ENCODE measurements around the gene CACNA1I.

Gene CACNA1I

DNA sequence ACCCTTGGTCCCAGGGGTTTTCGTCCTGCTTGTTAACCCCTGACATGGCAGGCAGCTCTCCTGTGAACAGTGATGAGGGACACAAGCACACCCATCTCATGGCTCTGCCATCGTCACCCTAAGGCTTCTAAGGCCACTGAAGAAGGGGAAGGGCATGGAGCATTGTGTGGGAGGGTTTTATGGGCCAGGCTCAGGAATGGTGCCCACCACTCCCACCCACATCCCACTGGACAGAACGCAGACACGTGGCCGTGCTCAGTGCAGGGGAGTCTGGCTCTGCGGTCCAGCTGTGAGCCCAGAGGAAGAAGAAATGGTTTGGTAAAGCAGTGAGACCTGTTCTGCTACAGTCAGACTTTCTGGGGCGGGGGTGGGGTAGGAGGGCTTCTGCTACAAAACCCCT, 130.0 kb downstream of the CACNA1I start:
- Histone ChIP-seq H3K27ac (ENCODE audit: low read depth, low read length) (no peak overlapping the region), H3K4me1 (ENCODE audit: control insufficient read depth, insufficient read depth, low read length, unreplicated experiment) (no peaks in the 10 kb centered on the region), H2AFZ (ENCODE audit: low read length, unreplicated experiment) (no peak overlapping the region), H3K79me2 (ENCODE audit: control insufficient read depth, insufficient read depth, low read length, unreplicated experiment) (no peaks in the 10 kb centered on the region), H3K27me3 (ENCODE audit: insufficient read depth, low read length) (peaks cover 37% of the 10 kb centered on the region), H3K36me3 (ENCODE audit: insufficient read depth, low read length) (no peaks in the 10 kb centered on the region), H3K4me3 (ENCODE audit: low read depth, low read length) (no peak overlapping the region)

DNA sequence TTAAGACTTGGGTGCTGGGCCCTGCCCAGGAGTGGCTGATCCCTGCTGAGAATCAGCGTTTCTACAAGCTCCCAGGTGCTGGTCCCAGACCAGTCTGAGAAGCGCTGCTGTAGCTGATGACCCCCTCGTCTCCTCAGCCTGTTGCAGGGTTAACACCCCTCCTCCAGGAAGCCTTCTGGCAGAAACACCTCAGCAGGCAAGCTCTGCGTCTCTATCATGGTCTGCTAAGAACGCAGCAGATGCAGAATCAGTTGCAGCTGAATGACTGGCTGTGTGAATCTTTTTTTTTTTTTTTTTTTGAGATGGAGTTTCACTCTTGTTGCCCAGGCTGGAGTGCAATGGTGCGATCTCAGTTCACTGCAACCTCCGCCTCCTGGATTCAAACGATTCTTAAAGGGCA, 132.5 kb downstream of the CACNA1I start:
- H3K27ac ChIP-seq (ENCODE audit: low read depth, low read length) = no peak overlapping the region
- H2AFZ ChIP-seq (ENCODE audit: low read length, unreplicated experiment) = no peak overlapping the region
- no peak overlapping the region for H3K4me3 ChIP-seq (ENCODE audit: low read depth, low read length)
- no peaks in the 10 kb centered on the region for H3K79me2 ChIP-seq (ENCODE audit: control insufficient read depth, insufficient read depth, low read length, unreplicated experiment)
- H3K36me3 ChIP-seq (ENCODE audit: insufficient read depth, low read length) = no peaks in the 10 kb centered on the region
- peaks cover 33% of the 10 kb centered on the region for H3K27me3 ChIP-seq (ENCODE audit: insufficient read depth, low read length)
- H3K4me1 ChIP-seq (ENCODE audit: control insufficient read depth, insufficient read depth, low read length, unreplicated experiment) = no peaks in the 10 kb centered on the region

- Histone ChIP-seq H3K27ac (ENCODE audit: low read depth, low read length) (no peak overlapping the region), H3K4me1 (ENCODE audit: control insufficient read depth, insufficient read depth, low read length, unreplicated experiment) (no peaks in the 10 kb centered on the region)
Observed at GRCh38 chr22:39703928-39704639, 133.5 kb downstream of the CACNA1I start.

GRCh38 chr22:39705386-39705785, 134.8 kb downstream of the CACNA1I start:
- H3K27ac ChIP-seq (ENCODE audit: low read depth, low read length) = no peak overlapping the region
- no peak overlapping the region for H3K4me3 ChIP-seq (ENCODE audit: low read depth, low read length)
- peaks cover 47% of the 10 kb centered on the region for H3K27me3 ChIP-seq (ENCODE audit: insufficient read depth, low read length)
- no peaks in the 10 kb centered on the region for H3K79me2 ChIP-seq (ENCODE audit: control insufficient read depth, insufficient read depth, low read length, unreplicated experiment)
- no peaks in the 10 kb centered on the region for H3K4me1 ChIP-seq (ENCODE audit: control insufficient read depth, insufficient read depth, low read length, unreplicated experiment)
- H2AFZ ChIP-seq (ENCODE audit: low read length, unreplicated experiment) = no peak overlapping the region
- H3K36me3 ChIP-seq (ENCODE audit: insufficient read depth, low read length) = no peaks in the 10 kb centered on the region

More at GRCh38 chr22:39703928-39704639, 133.5 kb downstream of the CACNA1I start:
- Histone ChIP-seq H3K4me3 (ENCODE audit: low read depth, low read length) (no peak overlapping the region), H3K79me2 (ENCODE audit: control insufficient read depth, insufficient read depth, low read length, unreplicated experiment) (no peaks in the 10 kb centered on the region), H2AFZ (ENCODE audit: low read length, unreplicated experiment) (no peak overlapping the region), H3K27me3 (ENCODE audit: insufficient read depth, low read length) (peaks cover 39% of the 10 kb centered on the region), H3K36me3 (ENCODE audit: insufficient read depth, low read length) (no peaks in the 10 kb centered on the region)

DNA sequence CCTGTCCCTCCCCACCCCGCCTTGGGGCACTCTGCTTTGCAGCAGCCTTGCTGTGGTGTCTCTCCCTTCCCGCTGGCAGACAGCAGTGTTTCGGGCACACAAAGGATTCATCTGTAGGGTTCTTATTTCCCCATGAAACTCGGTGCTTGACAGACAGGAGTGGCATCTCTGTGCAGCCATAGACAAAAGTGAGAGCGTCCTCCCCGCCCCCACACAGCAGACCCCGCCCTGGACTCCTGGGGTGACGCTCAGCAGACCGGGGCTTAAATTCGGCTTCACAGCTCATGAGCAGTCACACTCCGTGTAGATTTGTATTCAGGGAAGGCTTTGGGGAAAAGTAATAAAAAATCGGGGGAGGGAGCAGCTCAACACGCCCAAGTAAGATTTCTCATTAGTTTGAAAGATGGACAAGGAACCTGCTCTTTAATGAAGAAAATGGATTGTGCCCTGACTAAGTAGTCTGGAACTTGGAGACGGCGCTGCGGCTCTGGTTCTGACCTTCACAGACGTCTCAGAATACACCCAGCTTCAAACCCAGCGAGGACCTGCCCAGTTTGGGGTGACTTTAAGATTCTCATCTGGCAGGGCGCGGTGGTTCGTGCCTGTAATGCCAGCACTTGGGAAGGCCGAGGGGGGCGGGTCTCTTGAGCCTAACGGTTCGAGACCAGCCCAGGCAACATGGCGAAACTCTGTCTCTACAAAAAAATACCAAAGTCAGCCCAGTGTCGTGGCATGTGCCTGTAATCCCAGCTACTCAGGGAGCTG, 136.0 kb downstream of the CACNA1I start:
- H3K79me2 ChIP-seq (ENCODE audit: control insufficient read depth, insufficient read depth, low read length, unreplicated experiment) = no peaks in the 10 kb centered on the region
- no peaks in the 10 kb centered on the region for H3K36me3 ChIP-seq (ENCODE audit: insufficient read depth, low read length)
- no peak overlapping the region for H3K27ac ChIP-seq (ENCODE audit: low read depth, low read length)
- no peaks in the 10 kb centered on the region for H3K4me1 ChIP-seq (ENCODE audit: control insufficient read depth, insufficient read depth, low read length, unreplicated experiment)
- peaks cover 48% of the 10 kb centered on the region for H3K27me3 ChIP-seq (ENCODE audit: insufficient read depth, low read length)
- H2AFZ ChIP-seq (ENCODE audit: low read length, unreplicated experiment) = no peak overlapping the region
- no peak overlapping the region for H3K4me3 ChIP-seq (ENCODE audit: low read depth, low read length)

GRCh38 chr22:39707351-39707750, 136.8 kb downstream of the CACNA1I start:
- peaks cover 47% of the 10 kb centered on the region for H3K27me3 ChIP-seq (ENCODE audit: insufficient read depth, low read length)
- no peaks in the 10 kb centered on the region for H3K79me2 ChIP-seq (ENCODE audit: control insufficient read depth, insufficient read depth, low read length, unreplicated experiment)
- no peaks in the 10 kb centered on the region for H3K4me1 ChIP-seq (ENCODE audit: control insufficient read depth, insufficient read depth, low read length, unreplicated experiment)
- H3K4me3 ChIP-seq (ENCODE audit: low read depth, low read length) = no peak overlapping the region
- no peak overlapping the region for H2AFZ ChIP-seq (ENCODE audit: low read length, unreplicated experiment)
- no peak overlapping the region for H3K27ac ChIP-seq (ENCODE audit: low read depth, low read length)
- no peaks in the 10 kb centered on the region for H3K36me3 ChIP-seq (ENCODE audit: insufficient read depth, low read length)

DNA sequence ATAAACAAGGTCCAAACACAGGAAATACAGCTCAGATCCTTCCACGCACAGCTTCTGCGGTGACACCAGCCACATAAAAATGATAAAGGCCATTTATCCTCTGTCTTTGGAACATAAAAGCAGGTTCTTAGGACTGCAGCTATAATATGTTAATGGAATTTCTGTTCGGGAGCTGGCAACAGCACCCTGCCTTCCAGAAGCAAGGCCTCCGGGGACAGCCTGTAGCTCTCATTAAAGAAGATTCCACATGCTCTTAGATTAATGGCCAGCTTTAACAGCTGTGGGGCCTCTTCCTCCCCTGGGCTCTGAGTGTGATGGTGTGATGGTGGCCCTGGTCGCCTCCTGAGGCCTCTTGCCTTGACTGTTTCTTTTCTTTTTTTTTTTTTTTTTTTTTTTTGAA, 137.3 kb downstream of the CACNA1I start:
- H3K4me1 ChIP-seq (ENCODE audit: control insufficient read depth, insufficient read depth, low read length, unreplicated experiment) = no peaks in the 10 kb centered on the region
- no peak overlapping the region for H3K4me3 ChIP-seq (ENCODE audit: low read depth, low read length)
- H3K36me3 ChIP-seq (ENCODE audit: insufficient read depth, low read length) = no peaks in the 10 kb centered on the region
- H3K79me2 ChIP-seq (ENCODE audit: control insufficient read depth, insufficient read depth, low read length, unreplicated experiment) = no peaks in the 10 kb centered on the region
- peaks cover 44% of the 10 kb centered on the region for H3K27me3 ChIP-seq (ENCODE audit: insufficient read depth, low read length)
- no peak overlapping the region for H2AFZ ChIP-seq (ENCODE audit: low read length, unreplicated experiment)
- no peak overlapping the region for H3K27ac ChIP-seq (ENCODE audit: low read depth, low read length)

DNA sequence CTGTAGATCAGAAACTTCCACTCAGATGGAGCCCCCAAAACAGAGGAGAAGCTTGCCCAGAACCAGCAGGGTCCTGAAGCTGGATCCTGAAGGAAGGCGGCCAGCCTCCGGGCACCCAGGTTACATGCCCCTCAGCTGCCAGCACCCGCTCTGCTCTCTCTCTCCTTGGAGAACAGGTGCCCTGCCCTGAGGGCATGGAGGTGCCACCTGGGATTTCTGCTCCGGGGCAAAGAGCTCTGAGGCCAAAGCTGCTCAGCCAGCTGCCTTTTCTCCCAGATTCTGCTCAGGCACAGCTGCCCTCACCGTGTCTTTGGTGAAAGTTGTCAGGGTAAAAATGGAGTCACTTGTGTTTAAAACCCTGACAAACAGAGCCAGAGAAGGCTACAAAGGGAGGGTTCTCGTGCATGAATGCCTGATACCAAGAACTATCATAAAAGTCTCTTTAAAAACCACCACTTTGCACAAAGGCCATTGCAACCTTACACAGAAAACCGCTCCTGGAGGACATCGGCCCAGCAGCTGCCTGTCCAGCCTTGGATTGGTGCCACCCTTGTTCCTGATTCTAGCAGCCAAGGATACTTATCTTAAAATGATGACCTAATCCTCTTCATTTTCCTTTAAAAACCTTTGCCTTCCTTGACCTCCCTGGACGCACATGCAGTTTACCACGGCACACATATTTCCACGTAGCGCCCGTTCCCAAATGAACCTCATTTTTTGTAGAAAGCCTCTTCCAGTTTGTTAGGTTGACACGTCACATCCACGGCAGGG, 140.0 kb downstream of the CACNA1I start:
- H3K79me2 ChIP-seq (ENCODE audit: control insufficient read depth, insufficient read depth, low read length, unreplicated experiment) = no peaks in the 10 kb centered on the region
- no peak overlapping the region for H3K27ac ChIP-seq (ENCODE audit: low read depth, low read length)
- no peaks in the 10 kb centered on the region for H3K4me1 ChIP-seq (ENCODE audit: control insufficient read depth, insufficient read depth, low read length, unreplicated experiment)
- H3K27me3 ChIP-seq (ENCODE audit: insufficient read depth, low read length) = peaks cover 33% of the 10 kb centered on the region
- no peaks in the 10 kb centered on the region for H3K36me3 ChIP-seq (ENCODE audit: insufficient read depth, low read length)
- H2AFZ ChIP-seq (ENCODE audit: low read length, unreplicated experiment) = no peak overlapping the region
- no peak overlapping the region for H3K4me3 ChIP-seq (ENCODE audit: low read depth, low read length)

DNA sequence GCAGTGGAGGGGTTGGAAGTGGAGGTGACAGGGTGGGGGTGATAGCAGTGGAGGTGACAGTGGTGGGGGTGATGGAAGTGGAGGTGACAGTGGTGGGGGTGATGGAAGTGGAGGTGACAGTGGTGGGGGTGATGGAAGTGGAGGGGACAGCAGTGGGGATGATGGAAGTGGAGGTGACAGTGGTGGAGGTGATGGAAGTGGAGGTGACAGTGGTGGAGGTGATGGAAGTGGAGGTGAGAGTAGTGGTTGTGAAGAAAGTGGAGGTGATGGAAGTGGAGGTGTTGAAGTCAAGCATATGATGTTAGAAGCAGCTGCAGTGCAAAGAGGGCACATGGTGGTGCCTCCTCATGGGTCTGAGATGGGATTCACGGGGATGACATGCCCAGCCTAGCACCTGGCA, 141.5 kb downstream of the CACNA1I start:
- Histone ChIP-seq H3K4me1 (ENCODE audit: control insufficient read depth, insufficient read depth, low read length, unreplicated experiment) (no peaks in the 10 kb centered on the region), H3K36me3 (ENCODE audit: insufficient read depth, low read length) (no peaks in the 10 kb centered on the region), H3K79me2 (ENCODE audit: control insufficient read depth, insufficient read depth, low read length, unreplicated experiment) (no peaks in the 10 kb centered on the region), H3K27me3 (ENCODE audit: insufficient read depth, low read length) (peaks cover 33% of the 10 kb centered on the region), H3K4me3 (ENCODE audit: low read depth, low read length) (no peak overlapping the region), H2AFZ (ENCODE audit: low read length, unreplicated experiment) (no peak overlapping the region), H3K27ac (ENCODE audit: low read depth, low read length) (no peak overlapping the region)

- Histone ChIP-seq H2AFZ (ENCODE audit: low read length, unreplicated experiment) (no peak overlapping the region), H3K36me3 (ENCODE audit: insufficient read depth, low read length) (no peaks in the 10 kb centered on the region), H3K27me3 (ENCODE audit: insufficient read depth, low read length) (peaks cover 33% of the 10 kb centered on the region), H3K4me3 (ENCODE audit: low read depth, low read length) (no peak overlapping the region), H3K4me1 (ENCODE audit: control insufficient read depth, insufficient read depth, low read length, unreplicated experiment) (no peaks in the 10 kb centered on the region), H3K27ac (ENCODE audit: low read depth, low read length) (no peak overlapping the region), H3K79me2 (ENCODE audit: control insufficient read depth, insufficient read depth, low read length, unreplicated experiment) (no peaks in the 10 kb centered on the region)
Observed at GRCh38 chr22:39712751-39713525, 142.4 kb downstream of the CACNA1I start.
